MG63 (cell line): Measurements from ENCODE around the gene BBS1. TPM values are rescaled to one million over a fixed set of nuclear protein-coding genes. Genes with fewer than 3 reads are reported as not detected.
A peak's percentile ranks its signal among the peaks of the same experiment; 100 is the strongest.

Experiments
- DNase-seq: peaks from one replicate; pipeline ENCODE4 v3.0.0-alpha.2; 2020
- H3K27me3 ChIP-seq: fragments of 250-450 bp; sonication (Bioruptor Pico); 2 replicates; pipeline ENCODE4 v1.5.1; 2020; ENCODE audit warnings: mild to moderate bottlenecking, moderate library complexity
- H3K36me3 ChIP-seq: fragments of 250-450 bp; sonication (Bioruptor Pico); 2 replicates; pipeline ENCODE4 v1.5.1; 2020; ENCODE audit warnings: mild to moderate bottlenecking, moderate library complexity
- H3K4me3 ChIP-seq: fragments of 250-450 bp; sonication (Bioruptor Pico); 2 replicates; pipeline ENCODE4 v1.5.1; 2020; ENCODE audit warnings: mild to moderate bottlenecking, moderate library complexity
- H3K9me3 ChIP-seq: fragments of 250-450 bp; sonication (Bioruptor Pico); 2 replicates; pipeline ENCODE4 v1.5.1; 2020; ENCODE audit warnings: mild to moderate bottlenecking, moderate library complexity
- total RNA-seq: library from RNA; depleted of rRNA; stranded (reverse); fragments of >200 nt; shearing (Covaris generic); gene quantifications from 2 replicates; pipeline ENCODE4 v1.2.3, GENCODE V29; 2014; ENCODE audit warnings: low replicate concordance

Gene BBS1
- total RNA-seq, 1 experiment from 2014 or later = 14.7 TPM

DNA sequence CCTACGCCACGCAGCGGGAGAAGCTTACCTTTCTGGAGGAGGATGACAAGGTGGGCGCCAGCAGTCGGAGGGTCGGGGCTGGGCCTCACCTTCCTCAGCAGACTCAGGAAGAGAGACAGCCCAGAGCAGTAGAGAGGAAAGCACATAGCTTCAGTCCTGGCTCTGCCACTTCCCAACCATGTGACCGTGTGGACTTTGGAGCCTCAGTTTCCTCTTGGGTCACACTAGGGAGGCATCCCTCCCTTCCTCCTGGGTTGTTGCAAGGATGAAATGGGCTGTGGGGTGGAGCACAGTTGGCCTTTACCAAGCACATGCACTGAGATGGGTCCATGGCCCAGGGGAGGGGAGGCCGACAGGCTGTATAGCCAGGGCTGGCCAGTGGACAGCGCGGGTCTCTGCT, 17.3 kb upstream of the BBS1 start:
- DNase-seq = no peak
- peaks cover 16% of the 10 kb centered on the region for H3K36me3 ChIP-seq
- H3K4me3 ChIP-seq = no peak overlapping the region
- no peaks in the 10 kb centered on the region for H3K27me3 ChIP-seq
- no peaks in the 10 kb centered on the region for H3K9me3 ChIP-seq

GRCh38 chr11:66494458-66494857, 16.0 kb upstream of the BBS1 start:
- Histone ChIP-seq H3K9me3 (no peaks in the 10 kb centered on the region), H3K4me3 (no peak overlapping the region), H3K36me3 (peaks cover 21% of the 10 kb centered on the region), H3K27me3 (no peaks in the 10 kb centered on the region)
- no peak for DNase-seq

- H3K9me3 ChIP-seq = no peaks in the 10 kb centered on the region
Measured at GRCh38 chr11:66494935-66495334, 15.5 kb upstream of the BBS1 start.

DNA sequence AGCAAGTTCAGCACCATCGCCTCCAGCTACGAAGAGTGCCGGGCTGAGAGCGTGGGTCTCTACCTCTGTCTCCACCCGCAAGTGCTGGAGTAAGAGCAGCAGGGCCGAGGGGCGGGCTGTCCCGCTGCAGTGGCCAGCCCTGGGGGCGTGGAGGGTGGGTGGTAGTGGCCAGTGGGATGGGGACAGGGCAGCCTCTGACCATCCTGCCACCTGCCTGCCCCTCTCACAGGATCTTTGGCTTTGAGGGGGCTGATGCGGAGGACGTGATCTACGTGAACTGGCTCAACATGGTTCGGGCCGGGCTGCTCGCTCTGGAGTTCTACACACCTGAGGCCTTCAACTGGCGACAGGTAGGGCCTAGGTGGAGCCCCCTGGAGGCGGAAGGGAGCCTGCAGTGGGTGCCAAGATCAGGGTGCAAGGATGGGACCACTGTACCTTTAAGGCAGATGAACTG, 15.0 kb upstream of the BBS1 start:
- Histone ChIP-seq H3K27me3 (no peaks in the 10 kb centered on the region), H3K4me3 (no peak overlapping the region), H3K36me3 (peaks cover 18% of the 10 kb centered on the region), H3K9me3 (no peaks in the 10 kb centered on the region)
- DNase-seq = no peak

More at GRCh38 chr11:66494935-66495334, 15.5 kb upstream of the BBS1 start:
- no peak overlapping the region for H3K4me3 ChIP-seq
- DNase-seq = no peak
- H3K27me3 ChIP-seq = no peaks in the 10 kb centered on the region
- peaks cover 18% of the 10 kb centered on the region for H3K36me3 ChIP-seq

GRCh38 chr11:66497206-66497605, 13.2 kb upstream of the BBS1 start:
- no peak for DNase-seq
- H3K9me3 ChIP-seq = no peaks in the 10 kb centered on the region
- H3K27me3 ChIP-seq = no peaks in the 10 kb centered on the region
- no peak overlapping the region for H3K4me3 ChIP-seq
- peaks cover 11% of the 10 kb centered on the region for H3K36me3 ChIP-seq

GRCh38 chr11:66498506-66498905, 11.9 kb upstream of the BBS1 start:
- H3K27me3 ChIP-seq = no peaks in the 10 kb centered on the region
- peaks cover 14% of the 10 kb centered on the region; the same call in 1 of the 2 replicates for H3K36me3 ChIP-seq
- no peaks in the 10 kb centered on the region for H3K9me3 ChIP-seq
- no peak for DNase-seq
- H3K4me3 ChIP-seq = no peak overlapping the region

DNA sequence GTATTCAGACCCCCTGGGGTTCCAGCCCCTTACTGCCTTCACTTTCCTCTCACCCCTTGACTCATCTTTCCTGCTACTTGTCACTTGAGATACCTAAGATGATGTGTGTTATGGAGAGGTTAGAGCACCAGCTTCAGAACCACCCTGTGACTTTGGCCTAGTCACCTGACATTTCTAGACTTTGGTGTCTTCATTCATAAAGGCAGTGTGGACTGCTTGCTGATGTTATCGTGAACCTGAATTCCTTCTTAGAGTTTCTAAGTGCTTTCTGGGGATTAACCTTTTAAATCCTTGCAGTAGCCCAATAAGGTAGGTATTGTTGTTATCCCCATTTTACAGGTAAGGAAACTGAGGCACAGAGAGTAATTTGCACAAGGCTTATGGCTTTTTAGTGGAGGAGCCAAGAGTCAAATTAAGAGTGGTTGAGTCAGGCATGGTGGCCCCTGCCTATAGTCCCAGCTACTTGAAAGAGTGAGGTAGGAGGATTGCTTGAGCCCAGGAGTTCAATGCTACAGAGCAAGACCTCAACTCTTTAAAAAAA, 5.1 kb upstream of the BBS1 start:
- Histone ChIP-seq H3K27me3 (no peaks in the 10 kb centered on the region), H3K4me3 (no peak overlapping the region), H3K9me3 (no peaks in the 10 kb centered on the region), H3K36me3 (peaks cover 14% of the 10 kb centered on the region)
- no peak for DNase-seq

DNA sequence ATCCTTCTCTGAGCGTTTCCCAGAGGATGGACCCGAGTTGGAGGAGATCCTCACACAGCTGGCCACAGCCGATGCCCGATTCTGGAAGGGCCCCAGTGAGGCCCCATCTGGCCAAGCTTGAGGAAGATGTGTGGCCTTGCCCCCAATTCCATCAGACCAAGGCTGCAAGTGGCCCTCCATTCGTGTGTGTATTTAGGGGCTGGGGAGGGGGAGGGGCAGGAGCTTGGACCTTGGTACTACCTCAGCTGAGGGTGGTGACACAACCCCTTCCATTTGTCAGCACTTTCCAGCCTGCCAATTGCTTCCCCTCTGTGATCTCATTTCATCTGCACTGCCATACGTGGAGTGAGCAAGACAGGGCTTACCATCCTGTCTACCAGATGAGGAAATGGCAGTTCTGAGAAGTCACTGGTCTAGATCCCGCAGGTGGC, 1.3 kb upstream of the BBS1 start:
- DNase-seq = no peak
- no peaks in the 10 kb centered on the region for H3K9me3 ChIP-seq
- H3K27me3 ChIP-seq = no peaks in the 10 kb centered on the region
- peaks cover 19% of the 10 kb centered on the region for H3K36me3 ChIP-seq
- no peak overlapping the region for H3K4me3 ChIP-seq

GRCh38 chr11:66510990-66511339, 530 bp downstream of the BBS1 start:
- Histone ChIP-seq H3K36me3 (peaks cover 11% of the 10 kb centered on the region), H3K27me3 (no peaks in the 10 kb centered on the region), H3K4me3 (peak overlapping the region; percentile 98), H3K9me3 (no peaks in the 10 kb centered on the region)
- DNase-seq = no peak

DNA sequence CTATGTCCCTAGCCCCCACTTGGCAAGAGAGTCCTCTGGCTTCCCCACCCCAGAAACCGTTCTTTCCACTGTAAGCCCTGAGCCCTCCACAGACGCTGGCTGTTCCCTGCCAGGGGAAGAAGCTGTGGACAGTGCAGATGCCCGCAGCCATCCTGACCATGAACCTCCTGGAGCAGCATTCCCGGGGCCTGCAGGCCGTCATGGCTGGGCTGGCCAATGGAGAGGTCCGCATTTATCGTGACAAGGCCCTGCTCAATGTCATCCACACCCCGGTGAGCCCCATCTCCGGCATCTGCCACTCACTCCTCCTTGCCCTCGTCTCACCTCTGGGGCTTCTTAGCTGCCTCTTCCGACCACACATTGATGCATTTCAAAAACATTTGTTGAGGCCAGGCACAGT, 13.2 kb downstream of the BBS1 start:
- Histone ChIP-seq H3K9me3 (no peaks in the 10 kb centered on the region), H3K27me3 (no peaks in the 10 kb centered on the region), H3K36me3 (peaks cover 13% of the 10 kb centered on the region), H3K4me3 (no peak overlapping the region)
- no peak for DNase-seq

GRCh38 chr11:66524304-66525040, 14.0 kb downstream of the BBS1 start:
- H3K27me3 ChIP-seq = no peaks in the 10 kb centered on the region
- H3K36me3 ChIP-seq = peaks cover 11% of the 10 kb centered on the region
- no peak overlapping the region for H3K4me3 ChIP-seq
- no peak for DNase-seq
- no peaks in the 10 kb centered on the region for H3K9me3 ChIP-seq

- DNase-seq = no peak
- Histone ChIP-seq H3K9me3 (no peaks in the 10 kb centered on the region), H3K27me3 (no peaks in the 10 kb centered on the region), H3K36me3 (no peaks in the 10 kb centered on the region; the same call in 1 of the 2 replicates), H3K4me3 (no peak overlapping the region)
Measured at GRCh38 chr11:66529069-66529468, 18.6 kb downstream of the BBS1 start.

- Histone ChIP-seq H3K4me3 (no peak overlapping the region), H3K9me3 (no peaks in the 10 kb centered on the region), H3K36me3 (no peaks in the 10 kb centered on the region; the same call in 1 of the 2 replicates), H3K27me3 (no peaks in the 10 kb centered on the region)
- DNase-seq = no peak
Measured at GRCh38 chr11:66529655-66530054, 19.2 kb downstream of the BBS1 start.

GRCh38 chr11:66530927-66531709, 20.7 kb downstream of the BBS1 start:
- no peak for DNase-seq
- Histone ChIP-seq H3K4me3 (no peak overlapping the region), H3K36me3 (no peaks in the 10 kb centered on the region; the same call in 1 of the 2 replicates), H3K9me3 (no peaks in the 10 kb centered on the region), H3K27me3 (no peaks in the 10 kb centered on the region)

- Histone ChIP-seq H3K9me3 (no peaks in the 10 kb centered on the region), H3K4me3 (no peak overlapping the region), H3K27me3 (no peaks in the 10 kb centered on the region), H3K36me3 (no peaks in the 10 kb centered on the region)
- no peak for DNase-seq
Measured at GRCh38 chr11:66531841-66532240, 21.4 kb downstream of the BBS1 start.

DNA sequence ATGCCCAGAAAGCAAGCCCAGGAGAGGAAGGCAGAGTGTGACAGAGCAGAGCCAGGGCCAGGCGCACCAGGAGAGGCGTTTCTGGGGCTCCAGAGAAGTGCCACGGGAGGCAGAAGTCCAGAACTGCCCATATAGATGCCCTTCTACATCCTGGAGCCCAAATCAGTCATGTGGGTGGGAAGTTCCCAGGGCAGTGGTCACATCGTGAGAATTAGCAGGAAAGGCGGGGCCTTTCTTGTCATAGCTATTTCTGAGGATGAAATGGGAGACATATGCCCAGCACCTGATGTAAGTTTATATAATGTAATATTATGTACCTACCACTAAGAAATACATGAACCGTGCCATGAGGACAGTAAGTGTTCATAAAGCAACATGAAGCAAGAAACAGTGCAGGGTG, 22.3 kb downstream of the BBS1 start:
- H3K36me3 ChIP-seq = no peaks in the 10 kb centered on the region
- no peaks in the 10 kb centered on the region for H3K9me3 ChIP-seq
- H3K27me3 ChIP-seq = no peaks in the 10 kb centered on the region
- H3K4me3 ChIP-seq = no peak overlapping the region
- no peak for DNase-seq

DNA sequence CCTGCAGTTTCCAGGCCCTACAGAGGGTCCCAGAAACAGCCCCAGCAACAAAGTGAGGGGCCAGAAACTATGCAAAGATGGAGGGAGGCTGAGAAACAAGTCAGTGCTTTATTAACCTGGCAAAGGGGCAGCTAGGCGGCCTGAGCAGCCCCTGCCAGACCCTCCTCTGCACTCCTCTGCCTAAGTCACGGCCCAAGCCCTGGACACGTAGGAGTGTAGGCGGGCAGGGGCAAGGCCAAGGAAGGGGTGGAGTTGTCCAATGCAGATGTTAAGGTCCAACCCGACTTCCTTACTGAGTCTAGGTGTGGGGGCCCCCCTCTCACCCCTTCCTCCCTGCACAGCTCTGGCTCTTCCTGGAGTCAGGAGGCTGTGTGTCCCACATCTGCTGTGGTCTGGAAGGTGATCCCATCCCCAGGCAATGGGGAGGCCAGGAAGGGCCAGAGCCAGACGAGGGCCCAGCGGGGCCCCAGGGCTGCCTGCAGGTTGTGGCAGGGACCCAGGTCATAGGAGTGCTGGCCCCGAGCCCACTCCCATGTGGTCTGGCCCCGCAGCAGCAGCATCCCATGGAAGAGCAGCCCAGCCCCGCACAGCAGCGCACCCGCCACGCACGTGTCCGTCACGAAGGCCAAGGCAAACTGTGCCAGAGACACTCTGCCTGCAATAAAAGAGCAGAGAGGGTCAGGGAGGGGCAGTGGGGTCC, 28.9 kb downstream of the BBS1 start:
- H3K4me3 ChIP-seq = no peak overlapping the region
- no peaks in the 10 kb centered on the region for H3K9me3 ChIP-seq
- DNase-seq = no peak
- no peaks in the 10 kb centered on the region; the same call in 1 of the 2 replicates for H3K36me3 ChIP-seq
- no peaks in the 10 kb centered on the region for H3K27me3 ChIP-seq
